HG03520 (cell line): Measurements from ENCODE around the gene SUGP2.

ENCODE experiments used
- ATAC-seq: cut with Tn5 transposase; IDR thresholded peaks from one replicate; pipeline ENCODE4 v1.9.1; 2021; ENCODE audit warnings: mild to moderate bottlenecking, moderate library complexity; ENCODE audit not compliant: unreplicated experiment

The SUGP2 gene

GRCh38 chr19:18993115-18993514 lies 40.2 kb downstream of the SUGP2 start:
- no peak for ATAC-seq

DNA sequence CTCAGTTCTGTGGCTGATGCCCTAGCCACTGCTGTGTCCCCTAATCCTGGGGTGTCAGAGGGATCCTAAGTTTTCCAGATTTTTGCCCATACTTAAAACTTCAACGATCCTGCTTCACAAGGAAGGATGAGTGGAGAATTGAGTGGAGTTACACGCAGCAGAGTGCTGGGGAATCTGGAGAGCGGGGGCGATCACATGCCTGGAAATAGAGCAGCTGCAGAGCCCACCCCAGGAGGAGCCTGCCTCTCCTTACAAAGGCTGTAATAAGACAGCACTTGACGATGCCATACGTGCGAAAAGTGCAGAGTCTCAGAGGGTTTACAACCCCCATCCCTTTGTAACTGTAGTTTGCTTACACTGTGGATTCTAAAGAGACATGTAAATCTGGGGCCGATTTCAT lies 40.6 kb downstream of the SUGP2 start:
- no peak for ATAC-seq

- ATAC-seq = no peak
Measured at GRCh38 chr19:18991468-18991867, 41.8 kb downstream of the SUGP2 start.

GRCh38 chr19:18991006-18991405 lies 42.3 kb downstream of the SUGP2 start:
- ATAC-seq = no peak

DNA sequence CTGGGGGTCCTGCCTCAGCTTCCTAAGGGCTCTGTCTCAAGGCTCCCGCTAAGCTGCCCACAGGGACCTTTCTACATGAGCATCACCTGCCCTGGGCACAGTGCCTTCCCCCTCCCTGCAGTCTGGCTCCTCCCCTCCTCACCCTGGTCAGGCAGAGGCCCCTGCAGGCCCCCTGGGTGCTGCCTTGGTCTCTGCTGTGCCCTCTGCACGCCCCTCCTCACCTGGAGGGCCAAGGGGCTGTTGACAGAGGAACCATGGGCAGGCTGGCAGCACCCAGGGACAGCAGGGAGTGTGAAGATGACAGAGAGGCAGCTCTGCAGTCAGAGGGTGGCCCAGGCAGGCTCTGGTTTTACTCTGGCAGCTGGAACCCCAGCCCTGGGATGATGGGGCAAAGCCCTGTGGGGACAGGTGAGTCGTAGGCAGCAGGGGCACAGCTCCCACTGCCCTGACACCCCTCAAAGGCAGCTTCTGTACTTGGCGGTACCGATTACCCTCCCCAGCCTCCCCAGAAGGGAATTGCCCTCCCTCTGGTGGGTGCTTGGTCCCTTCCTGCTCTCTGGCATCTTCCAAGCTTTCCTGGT lies 43.1 kb downstream of the SUGP2 start:
- ATAC-seq = no peak

GRCh38 chr19:18989316-18989715 lies 44.0 kb downstream of the SUGP2 start:
- ATAC-seq = no peak

DNA sequence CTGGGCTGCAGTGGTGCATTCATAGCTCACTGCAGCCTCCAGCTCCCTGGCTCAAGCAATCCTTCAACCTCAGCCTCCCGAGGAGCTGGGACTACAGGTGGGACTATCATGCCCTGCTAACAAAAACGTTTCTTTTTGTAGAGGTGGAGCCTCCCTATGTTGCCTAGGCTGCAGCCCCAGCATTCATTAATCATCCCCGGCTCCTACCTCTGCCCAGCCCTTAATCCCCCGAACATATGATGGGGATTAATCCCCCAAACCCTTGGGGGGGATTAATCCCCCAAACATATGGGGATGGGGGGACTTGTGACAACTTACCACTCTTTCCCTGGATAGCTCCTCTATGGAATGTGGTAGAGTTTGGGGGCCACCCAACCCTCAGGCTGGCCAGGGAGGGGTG lies 45.9 kb downstream of the SUGP2 start:
- ATAC-seq = no peak

GRCh38 chr19:18985257-18985656 lies 48.1 kb downstream of the SUGP2 start:
- ATAC-seq = no peak

GRCh38 chr19:18984251-18984650 lies 49.1 kb downstream of the SUGP2 start:
- ATAC-seq = no peak

DNA sequence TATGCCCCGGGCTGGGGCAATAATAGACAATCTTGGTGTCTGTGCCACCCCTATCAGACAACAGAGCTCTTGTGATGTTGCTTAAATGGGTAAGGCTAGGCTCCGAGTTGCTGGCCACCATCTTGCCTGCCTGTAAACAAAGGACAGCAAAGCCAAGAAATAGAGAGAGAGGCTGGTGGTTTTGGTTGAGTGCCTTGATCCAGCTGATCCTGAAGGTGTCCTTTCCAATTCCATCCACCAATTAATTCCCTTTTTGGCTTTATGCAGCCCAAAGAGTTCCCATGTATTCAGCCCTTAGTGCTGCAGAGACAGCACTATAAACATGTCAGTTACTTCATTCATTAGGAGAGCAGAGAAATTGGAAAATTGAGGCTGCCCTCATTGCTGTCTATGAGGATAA lies 50.6 kb downstream of the SUGP2 start:
- ATAC-seq = no peak

- ATAC-seq = no peak
Measured at GRCh38 chr19:18980432-18981020, 52.8 kb downstream of the SUGP2 start.

GRCh38 chr19:18978616-18979015 lies 54.7 kb downstream of the SUGP2 start:
- ATAC-seq = no peak

DNA sequence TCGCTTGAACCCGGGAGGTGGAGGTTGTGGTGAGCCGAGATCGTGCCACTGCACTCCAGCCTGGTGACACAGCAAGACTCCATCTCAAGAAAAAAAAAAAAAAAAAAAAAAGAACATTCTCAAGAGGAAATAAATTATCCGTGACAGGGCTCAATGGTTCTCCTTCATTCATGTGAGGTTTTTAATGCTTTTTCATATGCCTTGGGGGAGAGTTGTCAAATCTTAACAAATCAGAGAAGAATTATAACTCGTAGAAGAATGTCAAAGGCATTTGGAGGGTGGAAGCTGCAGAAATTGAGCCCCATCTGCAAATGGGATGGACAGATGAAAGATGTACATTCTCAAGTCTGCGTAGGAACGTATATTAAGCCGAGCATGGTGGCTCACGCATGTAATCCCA lies 57.4 kb downstream of the SUGP2 start:
- ATAC-seq = no peak

- no peak for ATAC-seq
Measured at GRCh38 chr19:18975011-18975410, 58.3 kb downstream of the SUGP2 start.

- no peak for ATAC-seq
Measured at GRCh38 chr19:18972851-18973250, 60.5 kb downstream of the SUGP2 start.

DNA sequence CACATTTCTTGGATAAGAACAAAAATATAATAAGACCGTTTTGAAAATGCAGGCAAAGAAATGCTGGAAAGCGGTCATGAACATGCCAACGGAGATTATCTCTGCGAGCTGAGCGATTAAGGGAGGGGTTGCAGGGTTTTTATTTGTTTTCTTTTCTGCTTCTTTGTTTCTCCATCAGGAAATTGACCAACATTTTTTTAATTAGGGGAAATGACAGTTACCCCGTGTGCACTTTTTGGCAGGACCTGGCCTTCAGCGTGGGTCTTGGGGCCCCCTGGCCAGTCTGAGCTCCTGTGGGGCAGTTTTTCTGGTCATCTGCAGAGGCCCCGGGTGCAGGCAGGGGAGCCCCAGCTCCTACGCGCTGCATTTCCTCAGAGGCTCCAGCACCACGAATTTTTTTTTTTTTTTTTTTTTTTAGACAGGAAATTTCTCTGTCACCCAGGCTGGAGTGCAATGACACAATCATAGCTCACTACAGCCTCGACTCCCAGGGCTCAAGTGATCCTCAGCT lies 61.0 kb downstream of the SUGP2 start:
- ATAC-seq = no peak

DNA sequence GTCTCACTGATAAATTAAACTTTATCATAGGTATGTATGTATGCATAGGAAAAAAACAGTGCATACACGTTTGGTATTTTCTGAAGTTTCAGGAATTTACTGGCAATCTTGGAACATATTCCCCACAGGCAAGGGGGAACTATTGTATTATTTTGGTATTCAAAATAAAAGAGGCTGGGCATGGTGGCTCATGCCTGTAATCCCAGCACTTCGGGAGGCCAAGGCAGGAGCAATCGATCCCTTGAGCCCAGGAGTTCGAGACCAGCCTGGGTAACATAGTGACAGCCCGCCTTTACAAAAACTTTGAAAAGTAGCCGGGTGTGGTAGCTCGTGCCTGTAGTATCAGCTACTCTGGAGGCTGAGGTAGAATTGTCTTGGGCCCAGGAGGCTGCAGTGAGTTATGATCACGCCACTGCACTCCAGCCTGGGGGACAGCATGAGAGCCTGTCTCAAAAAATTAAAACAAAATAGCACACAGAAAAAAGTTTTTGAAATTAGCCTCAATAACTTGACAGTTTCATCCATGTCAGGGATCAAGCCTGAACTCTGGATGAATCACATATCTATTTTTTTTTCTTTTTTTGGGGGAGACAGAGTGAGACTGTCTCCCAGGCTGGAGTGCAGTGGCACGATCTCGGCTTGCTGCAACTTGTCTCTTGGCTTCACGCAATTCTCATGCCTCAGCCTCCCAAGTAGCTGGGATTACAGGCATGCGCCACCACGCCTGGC lies 63.2 kb downstream of the SUGP2 start:
- no peak for ATAC-seq

DNA sequence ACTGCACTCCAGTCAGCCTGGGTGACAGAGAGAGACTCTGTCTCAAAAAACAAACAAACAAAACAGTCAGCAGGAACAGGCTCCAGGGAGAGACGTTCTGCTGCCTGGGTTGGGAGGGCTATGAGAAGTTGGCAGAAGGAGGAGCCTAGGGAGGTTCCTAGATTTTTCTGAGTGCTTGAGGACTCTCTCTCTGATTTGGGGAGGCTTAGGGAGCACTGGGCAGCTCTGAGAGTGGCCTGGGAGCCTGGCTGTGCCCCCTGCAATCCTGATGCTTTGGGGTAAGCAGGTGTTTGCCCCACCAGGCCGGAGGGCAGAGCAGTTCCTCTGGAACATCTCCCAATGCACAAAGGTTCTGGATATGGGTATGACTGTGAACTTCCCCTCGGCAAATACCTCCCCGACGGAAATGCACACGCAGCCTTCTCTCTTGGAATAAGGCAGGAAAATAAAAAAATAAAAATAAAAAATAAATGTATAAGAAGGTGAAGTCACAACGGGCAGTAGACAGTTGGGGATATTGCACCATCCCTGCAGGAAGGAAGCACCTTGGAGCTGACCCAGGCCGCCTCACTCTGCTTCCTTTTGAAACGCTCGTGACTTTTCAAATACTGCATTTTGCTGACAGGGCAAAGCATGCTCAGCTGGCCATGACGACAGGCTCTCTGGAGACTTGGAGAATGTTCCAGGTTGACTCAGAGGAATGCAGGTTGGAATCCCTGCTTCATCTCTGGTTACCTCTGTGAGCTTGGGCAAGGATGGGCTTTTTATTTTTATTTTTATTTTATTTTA lies 65.8 kb downstream of the SUGP2 start:
- ATAC-seq = no peak

DNA sequence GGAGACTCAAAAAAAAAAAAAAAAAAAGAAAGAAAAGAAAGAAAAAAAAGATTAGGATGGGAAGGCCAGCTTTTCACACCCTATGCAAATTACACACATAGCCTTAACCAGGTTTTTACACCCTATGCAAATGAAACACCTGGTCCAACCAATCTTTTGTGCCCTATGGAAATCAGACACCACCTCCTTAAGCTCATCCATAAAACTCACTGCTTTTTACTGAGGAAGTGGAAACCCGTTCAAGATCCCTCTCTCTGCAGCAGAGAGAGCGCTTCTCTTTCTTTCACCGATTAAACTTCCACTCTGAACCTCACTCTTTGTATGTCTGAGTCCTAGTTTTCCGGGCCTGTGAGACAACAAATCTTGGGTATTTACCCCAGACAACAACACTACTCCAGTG lies 67.0 kb downstream of the SUGP2 start:
- no peak for ATAC-seq

GRCh38 chr19:18964121-18964520 lies 69.2 kb downstream of the SUGP2 start:
- no peak for ATAC-seq

- ATAC-seq = no peak
Measured at GRCh38 chr19:18961767-18962620, 71.3 kb downstream of the SUGP2 start.
